H1 (cell line): ENCODE measurements around the gene PHLDB3. TPM values are rescaled to one million over a fixed set of nuclear protein-coding genes. Genes with fewer than 3 reads are reported as not detected.

Experiments used
- ASH2L ChIP-seq: fragments of 200-600, 300-600 bp; sonication (generic); IDR thresholded peaks from one replicate; pipeline ENCODE4 v1.7.1; 2017; ENCODE audit warnings: low read length
- MAX ChIP-seq: IDR thresholded peaks from 2 replicates; pipeline ENCODE4 v1.6.1; 2012; ENCODE audit warnings: inconsistent platforms
- polyA plus RNA-seq, 7 experiments: library from polyadenylated mRNA; depleted of rRNA in 3 of 7; stranded (reverse) in 5 of 7; unstranded in 2 of 7; fragments of >200 nt in 5 of 7; fragments of 200-250 nt in 2 of 7; gene quantifications; 1 replicate in 5 of 7; 2 replicates in 1 of 7; 4 replicates in 1 of 7; pipeline versions ENCODE4 v1.2.1 to v1.2.3, GENCODE V29; 2011 to 2013; ENCODE audit warnings: missing spikeins in 2 of 7, mixed read lengths in 2 of 7
- total RNA-seq: library from RNA; stranded (reverse); fragmentation: NEBNext Ultra II Directional; extraction: Animal tissue kit (Norgen Biotek cat#: 25700); gene quantifications from 2 replicates; pipeline ENCODE4 v1.2.1, GENCODE V29; 2021

PHLDB3 gene
- total and polyA plus RNA-seq, 2 of the 8 experiments (the other 6 are each of a cell fraction or from before 2014, with no cell fraction given), result 4.0 to 8.5 TPM

- TF ChIP-seq MAX, result no peak
- TF ChIP-seq ASH2L, result no peak
Measured at GRCh38 chr19:43544077-43544476, 39.5 kb upstream of the PHLDB3 start (continued).
